Upper lobe of right lung (tissue), 1 donor: ENCODE results near the gene INPP4B. TPM values are rescaled to one million over a fixed set of nuclear protein-coding genes. Genes with fewer than 3 reads are reported as not detected.

Experiments used
- ATAC-seq: fragments of 200-7000 bp; cut with Tn5 transposase; one replicate; pipeline ENCODE4 v1.9.1; 2020; ENCODE audit warnings: mild to moderate bottlenecking, moderate library complexity
- DNase-seq: peaks from one replicate; pipeline ENCODE4 v3.0.0-alpha.2; 2020
- H3K27ac ChIP-seq: fragments of 200-600 bp; one replicate; pipeline ENCODE4 v1.8.0; 2022
- H3K27me3 ChIP-seq: fragments of 200-600 bp; one replicate; pipeline ENCODE4 v1.8.0; 2022; ENCODE audit warnings: mild to moderate bottlenecking
- H3K36me3 ChIP-seq: fragments of 200-600 bp; one replicate; pipeline ENCODE4 v1.8.0; 2022
- H3K4me1 ChIP-seq: fragments of 200-600 bp; one replicate; pipeline ENCODE4 v1.8.0; 2022
- H3K4me3 ChIP-seq: fragments of 200-600 bp; one replicate; pipeline ENCODE4 v1.8.0; 2022; ENCODE audit warnings: mild to moderate bottlenecking
- H3K9me3 ChIP-seq: fragments of 200-600 bp; one replicate; pipeline ENCODE4 v1.8.0; 2022
- CTCF ChIP-seq: fragments of 200-600 bp; IDR thresholded peaks from one replicate; pipeline ENCODE4 v1.8.0; 2022; ENCODE audit warnings: antibody characterized with exemption
- intact Hi-C: fragments of 100-400 bp; cut with DNase I; formaldehyde crosslinking; loops from one replicate; pipeline ENCODE4 v1.11.0; 2022
- total RNA-seq: library from RNA; stranded (reverse); fragmentation: NEBNext Ultra II Directional; extraction: Animal tissue kit (Norgen Biotek cat#: 25700); gene quantifications from one replicate; pipeline ENCODE4 v1.2.1, GENCODE V29; 2021
- donor health status: DM: no; HTN: yes; CAD: no; lungs with severe emphysema.

INPP4B gene
- total RNA-seq, 1 donor from 2014 or later = 20.7 TPM

DNA sequence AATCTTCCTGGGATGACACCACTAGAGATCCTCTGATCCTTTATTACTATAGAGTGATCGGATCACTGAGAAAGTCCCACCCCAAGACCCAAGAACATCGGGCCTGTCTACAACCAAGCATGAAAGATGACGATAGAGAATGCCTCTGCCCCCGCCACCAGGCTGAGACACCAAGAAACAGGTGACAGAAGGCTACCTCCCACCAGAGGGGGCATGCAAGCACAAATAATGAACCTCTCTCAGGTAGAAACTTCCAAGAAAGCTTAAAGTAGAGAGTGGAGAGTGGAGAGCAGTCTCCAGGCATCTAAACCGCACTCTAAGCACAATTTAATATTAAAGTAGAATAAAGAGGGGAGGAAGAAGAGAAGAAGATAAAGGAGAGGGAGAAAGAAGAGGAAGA lies 402.6 kb downstream of the INPP4B start:
- Histone ChIP-seq H3K36me3 (no peaks in the 10 kb centered on the region), H3K27me3 (no peaks in the 10 kb centered on the region), H3K27ac (no peak overlapping the region), H3K9me3 (no peaks in the 10 kb centered on the region), H3K4me3 (no peak overlapping the region), H3K4me1 (no peaks in the 10 kb centered on the region)
- DNase-seq (no peak), ATAC-seq (no peak)
- no peak for TF ChIP-seq CTCF
- intact Hi-C loops = no loop called here

GRCh38 chr4:142440093-142440492 lies 406.0 kb downstream of the INPP4B start:
- ATAC-seq = no peak
- TF ChIP-seq CTCF = no peak
- H3K4me1 ChIP-seq = no peaks in the 10 kb centered on the region

GRCh38 chr4:142435599-142436235 lies 410.4 kb downstream of the INPP4B start:
- Histone ChIP-seq H3K9me3 (peaks cover 7% of the 10 kb centered on the region), H3K27ac (no peak overlapping the region), H3K4me3 (no peak overlapping the region), H3K4me1 (no peaks in the 10 kb centered on the region), H3K36me3 (no peaks in the 10 kb centered on the region), H3K27me3 (no peaks in the 10 kb centered on the region)
- ATAC-seq (no peak), DNase-seq (no peak)
- intact Hi-C loops = no loop called here
- TF ChIP-seq CTCF = no peak

More at GRCh38 chr4:142440093-142440492, 406.0 kb downstream of the INPP4B start:
- no peaks in the 10 kb centered on the region for H3K27me3 ChIP-seq
- no peak overlapping the region for H3K4me3 ChIP-seq
- peaks cover 7% of the 10 kb centered on the region for H3K9me3 ChIP-seq
- H3K36me3 ChIP-seq = no peaks in the 10 kb centered on the region
- no peak for DNase-seq
- intact Hi-C loops = no loop called here
- H3K27ac ChIP-seq = no peak overlapping the region

DNA sequence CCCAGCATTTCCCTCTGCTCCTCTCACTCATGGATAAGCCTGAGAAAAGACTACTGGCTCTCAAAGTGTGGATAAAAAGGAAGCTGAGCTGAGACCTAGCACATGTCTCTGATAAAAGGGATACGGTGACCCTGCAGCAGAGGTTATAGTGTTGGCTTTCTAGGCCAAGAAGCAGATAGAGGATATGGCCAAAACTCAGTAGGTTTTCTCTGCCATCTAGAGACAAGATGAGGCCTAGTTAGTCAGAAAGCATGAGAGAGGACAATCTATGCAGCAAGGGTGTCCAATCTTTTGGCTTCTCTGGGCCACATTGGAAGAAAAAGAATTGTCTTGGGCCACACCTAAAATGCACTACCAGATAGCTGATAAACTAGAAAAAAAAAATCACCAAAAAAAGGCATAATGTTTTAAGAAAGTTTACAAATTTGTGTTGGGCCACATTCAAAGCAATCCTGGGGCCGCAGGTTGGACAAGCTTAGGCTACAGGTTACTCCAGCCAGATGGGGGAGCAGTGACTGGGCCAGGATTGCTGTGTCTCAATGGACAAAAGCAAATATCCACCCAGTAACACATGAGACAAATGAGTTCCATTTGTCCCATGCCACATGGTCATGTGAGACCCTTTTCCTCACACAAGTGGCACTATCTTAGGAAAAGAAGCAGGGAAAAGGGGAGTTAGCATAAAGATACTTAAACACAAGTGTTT lies 411.4 kb downstream of the INPP4B start:
- H3K27ac ChIP-seq = no peak overlapping the region
- TF ChIP-seq CTCF = no peak
- peaks cover 7% of the 10 kb centered on the region for H3K9me3 ChIP-seq
- DNase-seq = no peak
- no peak for ATAC-seq
- H3K27me3 ChIP-seq = no peaks in the 10 kb centered on the region
- no peaks in the 10 kb centered on the region for H3K4me1 ChIP-seq
- no peaks in the 10 kb centered on the region for H3K36me3 ChIP-seq
- intact Hi-C loops = no loop called here
- no peak overlapping the region for H3K4me3 ChIP-seq

DNA sequence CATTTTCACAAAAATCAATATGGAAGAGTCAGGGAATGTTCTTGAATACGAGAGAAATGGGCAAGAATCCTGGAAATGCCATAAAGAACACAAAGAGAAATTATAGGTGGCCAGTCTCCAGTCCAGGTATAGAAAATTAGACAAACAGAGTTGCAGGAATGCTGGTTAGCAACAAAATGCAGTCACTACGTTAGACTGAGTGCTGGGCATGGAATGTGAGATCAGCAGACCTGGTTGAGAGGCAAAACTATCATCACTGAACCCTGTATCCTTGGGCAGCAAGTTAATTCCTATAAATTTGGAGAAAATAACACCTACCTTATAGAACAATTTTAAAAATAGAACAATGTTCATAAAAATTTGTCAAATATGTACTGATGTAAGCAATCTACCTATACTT lies 417.4 kb downstream of the INPP4B start:
- DNase-seq = no peak

More for the DNA sequence above, 417.4 kb downstream of the INPP4B start:
- ATAC-seq = no peak
- no peaks in the 10 kb centered on the region for H3K9me3 ChIP-seq
- no peaks in the 10 kb centered on the region for H3K36me3 ChIP-seq
- no peak overlapping the region for H3K27ac ChIP-seq
- no peaks in the 10 kb centered on the region for H3K27me3 ChIP-seq
- H3K4me1 ChIP-seq = no peaks in the 10 kb centered on the region
- H3K4me3 ChIP-seq = no peak overlapping the region
- TF ChIP-seq CTCF = no peak
- intact Hi-C loops = no loop called here
